Vagina (tissue), 2 donors: ENCODE measurements around the gene EDC4.

Experiments
- POLR2A ChIP-seq, 2 donors: fragments of 450-650 bp; IDR thresholded peaks; one replicate each; pipeline ENCODE4 v1.6.1; 2017; ENCODE audit warnings: antibody characterized with exemption in 2 of 2, mild to moderate bottlenecking in 2 of 2, moderate library complexity in 2 of 2
- POLR2AphosphoS5 ChIP-seq, 2 donors: sonication (generic); formaldehyde crosslinking; IDR thresholded peaks; one replicate each; pipeline ENCODE4 v1.9.0; 2017; ENCODE audit warnings: antibody characterized with exemption in 2 of 2, mild to moderate bottlenecking in 2 of 2, low read depth in 1 of 2; ENCODE audit not compliant: insufficient read depth in 1 of 2
- TF ChIP-seq, protein P1 (sequence below), 3 experiments: fragments of 450-650 bp in 2 of 3; fragments of 200-600 bp in 1 of 3; sonication (generic) in 1 of 3; IDR thresholded peaks; one replicate each; pipeline ENCODE4 v1.5.1; 2017 to 2019; ENCODE audit warnings: antibody characterized with exemption in 3 of 3, mild to moderate bottlenecking in 2 of 3, moderate library complexity in 2 of 3

DNA sequence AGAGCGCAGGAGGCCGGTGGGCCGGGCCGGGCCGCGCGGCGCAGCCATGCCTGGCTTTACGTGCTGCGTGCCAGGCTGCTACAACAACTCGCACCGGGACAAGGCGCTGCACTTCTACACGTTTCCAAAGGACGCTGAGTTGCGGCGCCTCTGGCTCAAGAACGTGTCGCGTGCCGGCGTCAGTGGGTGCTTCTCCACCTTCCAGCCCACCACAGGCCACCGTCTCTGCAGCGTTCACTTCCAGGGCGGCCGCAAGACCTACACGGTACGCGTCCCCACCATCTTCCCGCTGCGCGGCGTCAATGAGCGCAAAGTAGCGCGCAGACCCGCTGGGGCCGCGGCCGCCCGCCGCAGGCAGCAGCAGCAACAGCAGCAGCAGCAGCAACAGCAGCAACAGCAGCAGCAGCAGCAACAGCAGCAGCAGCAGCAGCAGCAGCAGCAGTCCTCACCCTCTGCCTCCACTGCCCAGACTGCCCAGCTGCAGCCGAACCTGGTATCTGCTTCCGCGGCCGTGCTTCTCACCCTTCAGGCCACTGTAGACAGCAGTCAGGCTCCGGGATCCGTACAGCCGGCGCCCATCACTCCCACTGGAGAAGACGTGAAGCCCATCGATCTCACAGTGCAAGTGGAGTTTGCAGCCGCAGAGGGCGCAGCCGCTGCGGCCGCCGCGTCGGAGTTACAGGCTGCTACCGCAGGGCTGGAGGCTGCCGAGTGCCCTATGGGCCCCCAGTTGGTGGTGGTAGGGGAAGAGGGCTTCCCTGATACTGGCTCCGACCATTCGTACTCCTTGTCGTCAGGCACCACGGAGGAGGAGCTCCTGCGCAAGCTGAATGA lies 30.1 kb upstream of the EDC4 start:
- TF ChIP-seq, protein P1, sequence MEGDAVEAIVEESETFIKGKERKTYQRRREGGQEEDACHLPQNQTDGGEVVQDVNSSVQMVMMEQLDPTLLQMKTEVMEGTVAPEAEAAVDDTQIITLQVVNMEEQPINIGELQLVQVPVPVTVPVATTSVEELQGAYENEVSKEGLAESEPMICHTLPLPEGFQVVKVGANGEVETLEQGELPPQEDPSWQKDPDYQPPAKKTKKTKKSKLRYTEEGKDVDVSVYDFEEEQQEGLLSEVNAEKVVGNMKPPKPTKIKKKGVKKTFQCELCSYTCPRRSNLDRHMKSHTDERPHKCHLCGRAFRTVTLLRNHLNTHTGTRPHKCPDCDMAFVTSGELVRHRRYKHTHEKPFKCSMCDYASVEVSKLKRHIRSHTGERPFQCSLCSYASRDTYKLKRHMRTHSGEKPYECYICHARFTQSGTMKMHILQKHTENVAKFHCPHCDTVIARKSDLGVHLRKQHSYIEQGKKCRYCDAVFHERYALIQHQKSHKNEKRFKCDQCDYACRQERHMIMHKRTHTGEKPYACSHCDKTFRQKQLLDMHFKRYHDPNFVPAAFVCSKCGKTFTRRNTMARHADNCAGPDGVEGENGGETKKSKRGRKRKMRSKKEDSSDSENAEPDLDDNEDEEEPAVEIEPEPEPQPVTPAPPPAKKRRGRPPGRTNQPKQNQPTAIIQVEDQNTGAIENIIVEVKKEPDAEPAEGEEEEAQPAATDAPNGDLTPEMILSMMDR (IDR thresholded peaks at IDR 0.05), result no peak
- TF ChIP-seq POLR2A (IDR thresholded peaks at IDR 0.05) (no peak), POLR2AphosphoS5 (IDR thresholded peaks at IDR 0.05; ENCODE audit: insufficient read depth in 1 of 2, low read depth in 1 of 2) (no peak)
